Islet of Langerhans (tissue), 1 donor: ENCODE measurements around the gene HEBP2.
"Not testable (repeated sequence)": the region's sequence is repeated elsewhere in the genome, so short reads cannot be mapped to it uniquely, and the experiment has no call there.

Source experiments
- FAIRE-seq: peaks from one replicate; lab custom pipeline; 2011; peaks lifted over from hg19 to GRCh38; lab: Jason Lieb, UNC

HEBP2 gene

GRCh38 chr6:138403801-138404665 is at the start of gene HEBP2:
HEBP2 (plus strand) TSS chr6:138404223; CDS start chr6:138404496, 273 bp downstream.
- no peak for FAIRE-seq

- FAIRE-seq, result no peak
Observed at GRCh38 chr6:138357928-138358327, 46.1 kb upstream of the HEBP2 start.

- FAIRE-seq, result not testable (repeated sequence)
Observed at GRCh38 chr6:138368684-138369083, 35.3 kb upstream of the HEBP2 start.

GRCh38 chr6:138370631-138371451 is 33.2 kb upstream of the HEBP2 start:
- FAIRE-seq, result no peak

GRCh38 chr6:138371452-138371711 is 32.6 kb upstream of the HEBP2 start:
- no peak for FAIRE-seq

DNA sequence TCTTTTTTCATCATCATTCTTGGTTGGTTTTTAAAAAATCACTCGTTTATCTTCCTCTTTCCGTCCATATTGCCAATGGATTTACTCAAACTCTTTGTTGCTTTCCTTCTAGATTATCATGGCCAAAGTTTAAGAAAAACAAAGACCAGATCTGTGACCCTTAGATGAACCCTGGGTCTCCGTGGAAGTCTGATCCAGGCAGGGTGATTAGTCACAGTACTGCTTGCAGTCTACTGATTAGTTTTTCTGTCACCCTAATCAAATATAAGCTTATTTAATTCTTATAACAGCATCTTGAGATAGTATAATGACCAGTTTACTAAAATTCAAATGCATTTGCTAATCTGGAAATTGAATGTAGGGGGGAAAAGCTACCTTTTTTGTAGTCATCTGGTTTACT is 32.3 kb upstream of the HEBP2 start:
- FAIRE-seq, result no peak

GRCh38 chr6:138372711-138373463 is 31.1 kb upstream of the HEBP2 start:
- no peak for FAIRE-seq

- no peak for FAIRE-seq
Observed at GRCh38 chr6:138374230-138374629, 29.8 kb upstream of the HEBP2 start.

- FAIRE-seq, result no peak
Observed at GRCh38 chr6:138374815-138375214, 29.2 kb upstream of the HEBP2 start.

DNA sequence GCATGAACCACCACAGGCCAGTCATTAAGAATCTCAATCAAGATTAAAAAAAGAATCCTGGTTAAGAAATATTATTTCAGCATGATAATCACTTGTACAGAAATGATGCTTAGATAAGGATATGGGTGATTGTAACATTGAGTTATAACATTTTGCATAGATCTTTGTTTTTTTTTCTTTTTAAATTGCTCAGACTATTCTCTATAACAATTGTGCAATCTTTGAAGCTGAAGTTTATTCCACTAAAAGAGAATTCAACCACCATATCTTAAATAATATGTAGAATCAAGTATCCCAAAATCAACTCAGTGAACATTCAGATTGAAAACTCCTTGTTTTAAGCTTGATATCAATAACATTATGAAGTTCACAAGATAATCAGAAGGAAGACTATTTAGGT is 27.0 kb upstream of the HEBP2 start:
- no peak for FAIRE-seq

DNA sequence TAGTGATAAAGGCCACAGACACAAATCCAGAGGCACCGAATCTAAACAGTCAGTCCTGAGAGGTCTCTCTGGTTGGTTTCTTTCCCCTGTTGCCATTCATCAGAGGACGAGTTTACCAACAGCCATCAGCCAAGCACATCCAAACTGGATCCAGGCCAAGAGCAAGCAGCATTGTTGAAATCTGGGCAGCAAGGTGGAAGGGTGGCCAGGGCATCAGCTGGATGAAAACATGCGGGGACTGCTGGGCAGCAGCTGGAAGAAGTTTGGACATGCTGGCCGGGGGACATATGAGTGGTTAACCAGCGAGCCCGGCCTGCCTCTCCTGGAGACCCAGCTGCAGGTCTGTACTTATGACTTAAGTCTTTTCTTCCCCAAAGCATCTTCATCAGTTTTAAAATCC is 26.2 kb upstream of the HEBP2 start, which contains the start of gene SMIM28:
SMIM28 (plus strand) TSS at position 62 of the 400 bp plus-strand sequence; CDS start at position 230, 168 bp downstream.
- FAIRE-seq, result no peak

DNA sequence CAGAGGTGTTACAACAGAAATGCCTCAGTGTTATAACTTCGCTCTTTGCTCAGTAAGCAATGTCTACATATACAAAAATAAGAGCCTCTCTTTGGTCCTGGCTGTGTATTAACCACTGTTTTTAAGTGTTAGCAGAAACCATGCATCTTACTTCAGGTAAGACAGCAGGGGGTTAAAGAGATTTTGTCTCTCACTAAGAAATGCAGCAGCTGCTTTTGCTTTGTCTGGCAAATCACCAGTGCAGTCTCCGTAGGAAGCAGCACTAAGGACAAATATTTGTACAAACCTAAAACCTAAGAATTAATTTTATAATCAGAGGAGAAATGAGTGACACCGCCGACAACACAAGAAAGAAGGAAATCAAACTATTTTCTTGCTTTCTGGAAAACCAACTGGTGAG is 25.6 kb upstream of the HEBP2 start:
- no peak for FAIRE-seq

- FAIRE-seq, result no peak
Observed at GRCh38 chr6:138382498-138383265, 21.3 kb upstream of the HEBP2 start.

GRCh38 chr6:138383776-138384175 is 20.2 kb upstream of the HEBP2 start:
- FAIRE-seq, result no peak

DNA sequence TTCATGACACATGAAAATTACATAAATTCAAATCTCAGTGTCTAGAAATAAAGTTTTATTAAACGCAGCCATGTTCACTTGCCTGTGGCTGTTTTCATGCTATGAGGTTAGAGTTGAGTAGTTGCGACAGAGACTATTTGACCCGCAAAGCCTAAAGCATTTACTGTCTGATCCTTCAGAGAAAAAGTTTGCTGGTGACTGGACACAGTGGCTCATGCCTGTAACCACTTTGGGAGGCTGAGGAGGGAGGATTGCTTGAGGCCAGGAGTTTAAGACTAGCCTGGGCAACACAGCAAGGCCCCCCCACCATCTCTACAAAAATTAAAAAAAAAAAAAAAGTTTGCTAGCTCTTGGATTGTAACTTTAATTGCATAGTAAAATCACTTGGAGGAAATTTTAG is 17.1 kb upstream of the HEBP2 start:
- FAIRE-seq, result no peak

DNA sequence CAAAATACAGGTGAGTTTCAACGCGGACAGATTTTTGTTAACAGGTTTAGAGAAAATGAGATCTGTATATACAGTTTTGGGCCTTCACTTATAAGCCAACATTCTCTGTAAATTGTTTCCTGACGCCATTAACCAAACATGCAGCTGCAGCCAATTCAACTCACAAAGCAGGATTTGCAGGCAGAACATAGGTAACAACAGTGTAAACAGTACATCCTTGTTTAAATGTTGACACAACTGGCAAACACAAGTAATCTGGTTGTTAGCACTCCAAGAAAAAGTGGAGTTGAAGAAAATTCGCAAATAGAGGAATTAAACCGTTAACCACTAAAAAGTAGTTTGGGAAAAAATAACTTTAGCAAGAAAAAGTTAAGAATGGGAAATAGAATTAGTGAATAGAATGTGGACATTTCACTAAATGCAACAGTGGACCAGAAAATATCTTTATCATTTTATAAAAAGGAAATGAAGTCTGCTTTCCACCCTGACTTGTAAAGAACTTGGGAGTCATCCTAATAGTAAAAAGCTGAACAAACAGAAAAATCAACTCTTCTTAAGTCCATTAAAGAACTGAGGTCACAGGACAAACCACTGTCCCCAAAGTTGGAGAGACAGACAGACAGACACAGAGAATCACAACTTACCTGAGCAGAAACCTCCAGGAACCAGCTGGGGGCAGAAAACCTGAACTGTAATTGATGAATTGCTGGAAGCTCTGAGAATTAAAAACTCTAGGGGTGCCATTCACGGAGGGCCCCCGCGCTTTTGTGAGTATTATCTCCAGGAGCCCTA is 16.2 kb upstream of the HEBP2 start:
- FAIRE-seq, result no peak

DNA sequence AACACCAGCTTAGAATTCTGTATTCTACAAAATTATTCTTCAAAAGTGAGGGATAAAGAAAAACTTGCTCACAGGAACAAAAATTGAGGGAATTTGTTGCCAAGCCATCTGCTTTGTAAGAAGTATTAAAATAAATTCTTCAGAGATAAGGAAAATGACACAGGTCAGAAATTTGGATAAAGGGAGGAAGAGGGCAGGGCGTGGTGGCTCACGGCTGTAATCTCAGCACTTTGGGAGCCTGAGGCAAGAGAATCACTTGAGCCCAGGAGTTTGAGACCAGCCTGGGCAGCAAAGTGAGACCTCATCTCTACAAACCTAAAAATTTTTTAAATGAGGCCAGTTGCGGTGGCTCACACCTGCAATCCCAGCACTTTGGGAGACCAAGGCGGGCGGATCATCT is 14.5 kb upstream of the HEBP2 start:
- no peak for FAIRE-seq

DNA sequence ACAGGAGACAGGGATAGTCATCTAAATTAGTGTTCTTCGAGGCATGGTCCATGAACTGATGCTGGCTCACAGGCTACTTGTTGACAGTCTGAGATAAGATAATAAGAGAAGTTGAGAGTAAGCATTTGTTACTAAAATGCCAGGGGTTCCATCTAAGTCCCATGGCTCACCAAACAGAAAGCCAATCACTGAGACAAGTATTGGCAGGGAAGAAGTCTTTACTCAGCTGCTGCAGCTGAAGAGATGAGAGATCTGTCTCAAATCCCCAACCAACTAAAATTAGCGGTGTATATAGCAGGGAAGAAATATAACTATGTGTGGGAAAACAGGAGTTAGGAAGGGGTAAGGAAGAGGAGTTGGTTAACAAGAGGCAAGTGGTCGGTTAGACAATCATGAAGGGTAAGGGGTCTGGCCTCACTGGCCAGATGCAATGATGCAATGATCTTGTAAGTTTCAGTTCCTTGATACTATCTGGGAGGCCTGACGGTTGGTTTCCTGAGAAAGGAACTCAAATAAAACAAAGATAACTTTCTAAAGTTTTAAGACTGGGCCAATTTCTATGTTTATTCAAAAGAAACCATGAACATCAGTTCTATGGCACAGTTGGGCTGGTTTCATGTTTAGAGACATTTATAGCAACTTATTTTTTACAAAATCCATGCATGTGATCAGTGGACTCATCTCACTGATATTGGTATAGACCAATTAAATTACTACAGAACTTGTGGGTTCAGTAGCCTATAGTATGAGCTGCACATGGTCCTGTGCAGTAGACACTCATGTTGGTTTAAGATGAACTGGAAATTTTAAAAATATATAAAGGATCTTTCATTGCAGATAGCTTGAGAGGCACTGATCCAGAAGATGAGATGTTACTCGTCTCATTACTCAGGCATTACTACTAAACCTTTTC is 9.9 kb upstream of the HEBP2 start:
- no peak for FAIRE-seq

GRCh38 chr6:138396709-138397108 is 7.3 kb upstream of the HEBP2 start:
- no peak for FAIRE-seq
